Skeletal muscle satellite cell (primary cell): Measurements from ENCODE around the gene LRFN2.

Experiments
- H3K27me3 ChIP-seq: 2 replicates; pipeline ENCODE4 v1.7.0; 2013; ENCODE audit warnings: low read length; ENCODE audit not compliant: control insufficient read depth, insufficient read depth
- H3K36me3 ChIP-seq: 2 replicates; pipeline ENCODE4 v1.7.0; 2013; ENCODE audit warnings: mild to moderate bottlenecking, control low read depth, low read length; ENCODE audit not compliant: insufficient read depth
- H3K4me1 ChIP-seq: 2 replicates; pipeline ENCODE4 v1.7.0; 2013; ENCODE audit warnings: low read length; ENCODE audit not compliant: control insufficient read depth, insufficient read depth
- H3K4me2 ChIP-seq: 2 replicates; pipeline ENCODE4 v1.7.0; 2013; ENCODE audit warnings: mild to moderate bottlenecking, low read length
- H3K4me3 ChIP-seq: 2 replicates; pipeline ENCODE4 v1.7.0; 2013; ENCODE audit warnings: low read length
- H3K9ac ChIP-seq: 2 replicates; pipeline ENCODE4 v1.7.0; 2013; ENCODE audit warnings: mild to moderate bottlenecking, low read depth, low read length, moderate library complexity
- H3K9me3 ChIP-seq: replicated peaks from 2 replicates; pipeline ENCODE4 v1.7.0; 2013; ENCODE audit warnings: mild to moderate bottlenecking, control low read depth, low read length

LRFN2 gene

DNA sequence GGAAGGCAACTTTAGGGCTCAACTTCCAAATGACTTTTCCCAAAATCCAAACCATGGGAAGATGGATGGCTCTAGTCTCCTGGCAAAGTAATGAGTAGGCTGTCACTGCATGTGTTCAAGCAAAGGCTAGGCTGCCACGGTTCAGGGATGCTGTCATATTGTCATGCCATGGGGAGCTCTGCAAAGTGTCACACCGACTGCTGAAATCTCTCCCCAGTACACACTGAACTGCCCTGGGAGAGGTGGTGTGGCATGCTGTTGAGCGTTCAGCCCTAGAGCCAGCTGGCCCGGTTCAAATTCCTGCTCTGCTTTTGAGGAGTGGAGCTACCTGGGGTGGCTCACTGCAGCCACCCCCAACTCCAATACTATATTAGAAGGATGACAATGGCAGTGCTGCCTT, 115.9 kb downstream of the LRFN2 start:
- H3K9me3 ChIP-seq: no peaks in the 10 kb centered on the region
- no peaks in the 10 kb centered on the region for H3K36me3 ChIP-seq
- no peaks in the 10 kb centered on the region for H3K27me3 ChIP-seq
- H3K4me3 ChIP-seq: no peak overlapping the region
- H3K9ac ChIP-seq: no peak overlapping the region
- no peak overlapping the region for H3K4me2 ChIP-seq
- no peaks in the 10 kb centered on the region for H3K4me1 ChIP-seq

DNA sequence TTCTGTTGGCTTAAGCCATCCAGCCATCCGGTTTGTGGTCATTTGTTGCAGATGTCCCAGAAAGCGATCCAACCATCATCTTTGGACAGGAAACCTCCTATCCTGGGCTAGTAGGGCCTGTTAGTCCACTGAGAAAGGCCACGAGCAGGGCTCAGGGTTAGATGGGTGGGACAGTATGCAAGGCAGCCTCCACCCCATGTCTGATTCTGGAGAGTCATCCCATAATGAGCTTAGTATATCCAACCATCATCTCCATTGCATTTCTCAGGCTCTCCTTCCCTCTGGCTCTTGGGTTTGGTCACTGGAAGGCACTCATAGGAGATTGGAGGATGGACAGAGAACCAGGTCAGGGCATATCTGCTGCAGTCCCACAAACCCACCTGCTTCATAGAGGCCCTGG, 117.8 kb downstream of the LRFN2 start:
- H3K4me3 ChIP-seq: no peak overlapping the region
- H3K27me3 ChIP-seq: no peaks in the 10 kb centered on the region
- H3K4me2 ChIP-seq: no peak overlapping the region
- no peaks in the 10 kb centered on the region for H3K9me3 ChIP-seq
- H3K9ac ChIP-seq: no peak overlapping the region
- no peaks in the 10 kb centered on the region for H3K36me3 ChIP-seq
- no peaks in the 10 kb centered on the region for H3K4me1 ChIP-seq

DNA sequence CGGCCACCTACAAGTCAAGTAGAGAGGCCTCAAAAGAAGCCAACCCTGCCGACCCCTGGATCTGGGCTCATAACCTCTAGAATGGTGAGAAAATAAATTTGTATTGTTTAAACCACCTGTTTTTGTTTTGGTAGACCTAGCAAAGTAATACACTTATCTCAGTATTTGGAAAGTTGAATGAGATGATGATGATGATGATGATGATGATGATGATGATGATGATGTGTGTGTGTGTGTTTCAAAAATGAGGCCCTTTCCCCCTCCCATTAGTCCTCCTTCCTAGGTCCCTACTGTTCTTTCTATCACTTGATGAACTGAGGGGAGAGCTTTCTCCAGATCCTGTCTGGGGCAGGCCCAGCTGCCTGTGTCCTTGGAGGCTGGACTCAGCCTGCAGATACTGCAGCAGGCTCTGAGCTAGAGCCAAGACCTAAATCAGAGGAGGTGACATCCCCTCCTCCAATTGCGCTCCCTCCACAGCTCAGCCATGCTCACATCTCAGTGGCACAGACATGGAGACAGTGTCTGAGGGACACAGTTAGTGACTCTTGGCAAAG, 120.1 kb downstream of the LRFN2 start:
- Histone ChIP-seq H3K9me3 (no peaks in the 10 kb centered on the region), H3K27me3 (no peaks in the 10 kb centered on the region), H3K4me2 (no peak overlapping the region), H3K36me3 (no peaks in the 10 kb centered on the region), H3K4me3 (no peak overlapping the region), H3K9ac (no peak overlapping the region), H3K4me1 (no peaks in the 10 kb centered on the region)

DNA sequence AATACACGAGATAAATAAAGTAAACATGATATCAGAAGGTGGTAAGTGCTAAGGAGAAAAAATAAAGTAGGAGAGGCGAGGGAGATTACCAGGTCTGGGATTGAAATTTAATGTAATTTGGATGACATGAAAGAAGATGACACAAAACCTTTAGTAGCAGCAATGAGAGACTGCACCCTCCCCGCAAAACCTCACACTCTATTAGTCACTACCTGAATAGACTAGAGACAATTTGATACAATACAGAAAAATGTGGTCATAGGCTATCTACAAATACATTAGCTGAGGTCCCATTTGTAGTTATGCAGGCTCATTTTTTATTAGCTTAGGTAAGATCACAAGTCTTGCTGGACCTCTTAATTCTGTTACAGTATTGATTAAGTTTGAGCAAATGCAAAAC, 125.5 kb downstream of the LRFN2 start:
- Histone ChIP-seq H3K9ac (no peak overlapping the region), H3K4me1 (no peaks in the 10 kb centered on the region), H3K27me3 (no peaks in the 10 kb centered on the region), H3K4me3 (no peak overlapping the region), H3K36me3 (no peaks in the 10 kb centered on the region), H3K4me2 (no peak overlapping the region), H3K9me3 (no peaks in the 10 kb centered on the region)

GRCh38 chr6:40460380-40460779, 126.8 kb downstream of the LRFN2 start:
- Histone ChIP-seq H3K27me3 (no peaks in the 10 kb centered on the region), H3K36me3 (no peaks in the 10 kb centered on the region), H3K9me3 (no peaks in the 10 kb centered on the region), H3K4me3 (no peak overlapping the region), H3K4me1 (no peaks in the 10 kb centered on the region), H3K9ac (no peak overlapping the region), H3K4me2 (no peak overlapping the region)

DNA sequence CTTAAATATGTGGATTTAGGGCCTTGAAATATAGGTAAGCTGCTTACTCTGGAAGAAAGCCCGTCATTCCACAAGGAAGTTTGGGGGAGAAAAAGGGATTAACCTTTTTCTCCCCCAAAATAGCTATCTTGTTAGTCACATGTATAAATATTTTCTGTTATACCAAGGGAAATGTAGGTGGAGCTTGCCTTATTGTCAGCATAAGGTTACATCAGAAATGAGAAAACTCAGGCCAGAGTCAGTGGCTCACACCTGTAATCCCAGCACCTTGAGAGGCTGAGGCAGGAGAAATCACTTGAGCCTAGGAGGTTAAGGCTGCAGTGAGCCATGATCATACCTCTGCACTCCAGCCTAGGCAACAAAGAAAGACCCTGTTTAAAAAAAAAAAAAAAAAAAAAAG, 129.9 kb downstream of the LRFN2 start:
- no peaks in the 10 kb centered on the region for H3K27me3 ChIP-seq
- no peaks in the 10 kb centered on the region for H3K36me3 ChIP-seq
- H3K4me3 ChIP-seq: no peak overlapping the region
- H3K4me2 ChIP-seq: no peak overlapping the region
- no peaks in the 10 kb centered on the region for H3K4me1 ChIP-seq
- H3K9ac ChIP-seq: no peak overlapping the region
- H3K9me3 ChIP-seq: no peaks in the 10 kb centered on the region

DNA sequence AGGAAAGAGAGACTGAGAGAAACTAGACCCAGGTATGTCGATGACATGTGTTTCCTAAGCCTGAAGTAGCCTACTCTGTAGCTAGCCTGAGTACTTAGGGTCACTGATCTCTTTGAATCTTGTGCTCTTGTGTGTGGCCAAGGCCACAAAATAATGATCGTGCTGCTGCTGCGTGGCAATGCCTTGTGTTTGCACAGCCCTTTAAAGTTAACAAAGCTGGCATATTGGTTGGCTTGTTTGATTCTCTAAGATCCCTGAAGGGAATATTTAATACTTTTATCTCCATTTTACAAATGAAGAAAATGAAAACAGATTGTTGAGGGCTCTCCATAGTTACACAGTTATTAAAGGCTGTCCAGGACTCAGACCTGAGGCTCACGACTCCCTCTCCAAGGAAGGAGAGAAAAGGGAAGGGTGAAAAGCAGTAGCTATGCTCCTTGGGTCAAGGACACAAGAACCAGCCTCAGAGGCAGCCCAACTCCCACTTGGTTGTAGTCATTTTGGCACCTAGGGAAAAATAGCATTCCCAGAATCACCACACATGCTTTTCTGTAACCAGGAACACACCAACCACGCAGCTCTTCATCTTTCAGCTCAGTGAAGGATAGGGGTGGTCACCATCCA, 130.7 kb downstream of the LRFN2 start:
- Histone ChIP-seq H3K4me1 (no peaks in the 10 kb centered on the region), H3K4me3 (no peak overlapping the region), H3K9me3 (no peaks in the 10 kb centered on the region), H3K4me2 (no peak overlapping the region), H3K27me3 (no peaks in the 10 kb centered on the region), H3K9ac (no peak overlapping the region), H3K36me3 (no peaks in the 10 kb centered on the region)

GRCh38 chr6:40455686-40456389, 131.3 kb downstream of the LRFN2 start:
- H3K4me2 ChIP-seq: no peak overlapping the region
- H3K36me3 ChIP-seq: no peaks in the 10 kb centered on the region
- no peak overlapping the region for H3K4me3 ChIP-seq
- no peaks in the 10 kb centered on the region for H3K27me3 ChIP-seq
- no peak overlapping the region for H3K9ac ChIP-seq
- H3K9me3 ChIP-seq: no peaks in the 10 kb centered on the region
- H3K4me1 ChIP-seq: no peaks in the 10 kb centered on the region

DNA sequence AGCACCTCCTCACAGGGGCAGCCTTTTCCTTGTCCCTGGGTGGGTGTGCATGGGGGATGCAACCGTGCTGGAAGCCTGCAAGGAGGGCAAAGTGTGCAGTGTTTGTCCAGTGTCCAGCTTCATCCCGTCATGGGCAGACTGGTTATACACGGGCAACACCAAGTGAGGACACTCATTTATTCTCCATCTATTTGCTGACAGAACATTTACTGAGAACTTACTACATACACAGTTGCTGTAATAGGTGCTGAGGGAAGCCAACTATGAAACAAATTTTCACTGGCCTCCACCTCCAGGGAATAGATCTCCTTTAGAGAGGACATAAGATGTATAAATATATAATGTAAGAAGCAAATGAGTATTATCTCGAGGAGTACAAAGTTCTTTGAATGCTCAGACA, 136.7 kb downstream of the LRFN2 start:
- no peak overlapping the region for H3K4me2 ChIP-seq
- H3K9ac ChIP-seq: no peak overlapping the region
- no peaks in the 10 kb centered on the region for H3K27me3 ChIP-seq
- H3K4me3 ChIP-seq: no peak overlapping the region
- H3K9me3 ChIP-seq: no peaks in the 10 kb centered on the region
- H3K36me3 ChIP-seq: no peaks in the 10 kb centered on the region
- H3K4me1 ChIP-seq: no peaks in the 10 kb centered on the region

DNA sequence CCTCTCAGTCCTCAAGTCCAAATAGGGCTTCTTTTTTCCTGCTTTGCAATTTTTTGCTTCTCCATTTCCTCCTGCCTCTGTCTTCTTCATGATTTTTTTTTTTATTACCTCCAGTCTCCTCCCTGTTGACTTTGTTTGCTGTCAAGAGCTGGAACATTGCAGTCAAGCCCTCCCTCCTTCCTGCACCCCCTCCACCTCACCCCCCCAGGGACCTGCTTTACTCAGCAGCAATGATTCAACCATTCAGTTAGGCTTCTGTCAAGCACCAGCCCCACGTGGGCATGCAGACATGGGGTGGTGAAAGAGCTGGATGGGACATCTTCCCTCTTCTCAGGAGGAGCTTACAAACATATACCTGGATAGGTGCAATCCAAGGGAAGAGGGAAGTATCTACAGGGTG, 142.4 kb downstream of the LRFN2 start:
- H3K27me3 ChIP-seq: no peaks in the 10 kb centered on the region
- no peak overlapping the region for H3K9ac ChIP-seq
- no peak overlapping the region for H3K4me3 ChIP-seq
- H3K9me3 ChIP-seq: no peaks in the 10 kb centered on the region
- H3K4me1 ChIP-seq: no peaks in the 10 kb centered on the region
- H3K36me3 ChIP-seq: no peaks in the 10 kb centered on the region
- H3K4me2 ChIP-seq: no peak overlapping the region

GRCh38 chr6:40444312-40444711, 142.9 kb downstream of the LRFN2 start:
- H3K27me3 ChIP-seq: no peaks in the 10 kb centered on the region
- no peaks in the 10 kb centered on the region for H3K36me3 ChIP-seq
- no peaks in the 10 kb centered on the region for H3K4me1 ChIP-seq
- H3K4me2 ChIP-seq: no peak overlapping the region
- H3K4me3 ChIP-seq: no peak overlapping the region
- no peaks in the 10 kb centered on the region for H3K9me3 ChIP-seq
- H3K9ac ChIP-seq: no peak overlapping the region

GRCh38 chr6:40443842-40444241, 143.3 kb downstream of the LRFN2 start:
- Histone ChIP-seq H3K4me1 (no peaks in the 10 kb centered on the region), H3K4me2 (no peak overlapping the region), H3K27me3 (no peaks in the 10 kb centered on the region), H3K36me3 (no peaks in the 10 kb centered on the region), H3K9ac (no peak overlapping the region), H3K4me3 (no peak overlapping the region), H3K9me3 (no peaks in the 10 kb centered on the region)
